Activated CD4-positive, alpha-beta T cell treated with anti-CD3 and anti-CD28 coated beads, Interleukin-2, Interleukin-6, amounts not matched to agents 100 ng/mL and 50 ng/mL, durations not matched to agents 16 hours and 8 hours (primary cell): Measurements from ENCODE around the gene LRRTM4.
"Not testable (repeated sequence)": the region's sequence is repeated elsewhere in the genome, so short reads cannot be mapped to it uniquely, and the experiment has no call there.

ENCODE experiments used
- DNase-seq: peaks from one replicate; pipeline ENCODE4 v3.0.0-alpha.2; 2020

Gene LRRTM4

GRCh38 chr2:76713312-76713711 lies 808.9 kb downstream of the LRRTM4 start:
- DNase-seq, result no peak

- DNase-seq, result no peak
Measured at GRCh38 chr2:76711490-76711889, 810.7 kb downstream of the LRRTM4 start.

- DNase-seq, result no peak
Measured at GRCh38 chr2:76700894-76701293, 821.3 kb downstream of the LRRTM4 start.

- not testable (repeated sequence) for DNase-seq
Measured at GRCh38 chr2:76697998-76698713, 824.0 kb downstream of the LRRTM4 start.
